Endothelial cell of umbilical vein (primary cell): ENCODE data around the gene NLRC3.

Experiments
- CTCF ChIP-seq, 2 donors: IDR thresholded peaks; 1 replicate in 1 of 2; 2 replicates in 1 of 2; pipeline ENCODE4 v1.5.1; 2011; ENCODE audit warnings: low read length in 2 of 2, mild to moderate bottlenecking in 2 of 2, moderate library complexity in 2 of 2, control low read depth in 1 of 2, inconsistent platforms in 1 of 2, low read depth in 1 of 2; ENCODE audit not compliant: insufficient read depth in 1 of 2; ENCODE audit errors: extremely low read depth in 1 of 2
- EZH2 ChIP-seq: IDR thresholded peaks from 2 replicates; pipeline ENCODE4 v1.6.1; 2012; ENCODE audit warnings: borderline replicate concordance, low read depth, mild to moderate bottlenecking, moderate library complexity, low read length, inconsistent platforms; ENCODE audit not compliant: severe bottlenecking
- JUN ChIP-seq: IDR thresholded peaks from 2 replicates; pipeline ENCODE4 v1.6.1; 2011; ENCODE audit warnings: borderline replicate concordance, low read depth; ENCODE audit not compliant: insufficient read length, insufficient read depth
- MAX ChIP-seq: IDR thresholded peaks from 2 replicates; pipeline ENCODE4 v1.6.1; 2011; ENCODE audit not compliant: insufficient read depth, insufficient read length
- POLR2A ChIP-seq: IDR thresholded peaks from 2 replicates; pipeline ENCODE4 v1.6.1; 2012; ENCODE audit warnings: low read depth, mild to moderate bottlenecking, control low read depth, low read length
- POLR2AphosphoS5 ChIP-seq: IDR thresholded peaks from 2 replicates; pipeline ENCODE4 v1.6.1; 2012; ENCODE audit warnings: low read depth, mild to moderate bottlenecking, control low read depth, low read length, moderate library complexity; ENCODE audit not compliant: insufficient read depth

- TF ChIP-seq CTCF (IDR thresholded peaks at IDR 0.05; ENCODE audit: extremely low read depth in 1 of 2, insufficient read depth in 1 of 2, low read depth in 1 of 2, low read length in 2 of 2) (no peak), POLR2A (no peak), MAX (no peak), POLR2AphosphoS5 (no peak), EZH2 (no peak), JUN (no peak)
Measured at GRCh38 chr16:3562914-3563480, 14.2 kb downstream of the NLRC3 start.
